Thymus (tissue), 11 donors: ENCODE results near the gene CDC34. TPM values are rescaled to one million over a fixed set of nuclear protein-coding genes. Genes with fewer than 3 reads are reported as not detected.

Source experiments
- DNase-seq, 9 donors: peaks; one replicate each; pipeline ENCODE4 v3.0.0-alpha.2; 2013; ENCODE audit warnings: low spot score in 9 of 9, low read depth in 6 of 9, missing footprints in 1 of 9
- H3K27ac ChIP-seq, 2 donors: one replicate each; pipeline ENCODE4 v1.5.1; 2013; ENCODE audit warnings: control low read depth in 1 of 2, low read depth in 1 of 2, low read length in 1 of 2, mild to moderate bottlenecking in 1 of 2, moderate library complexity in 1 of 2
- H3K27me3 ChIP-seq, 2 donors: one replicate each; pipeline ENCODE4 v1.5.1; 2013; ENCODE audit warnings: low read length in 1 of 2; ENCODE audit not compliant: control insufficient read depth in 2 of 2, insufficient read depth in 1 of 2
- H3K36me3 ChIP-seq, 2 donors: one replicate each; pipeline ENCODE4 v1.5.1; 2013; ENCODE audit warnings: low read length in 1 of 2, mild to moderate bottlenecking in 1 of 2, moderate library complexity in 1 of 2; ENCODE audit not compliant: control insufficient read depth in 2 of 2, insufficient read depth in 2 of 2
- H3K4me1 ChIP-seq, 2 donors: one replicate each; pipeline ENCODE4 v1.5.1; 2013; ENCODE audit warnings: low read length in 2 of 2; ENCODE audit not compliant: control insufficient read depth in 2 of 2, insufficient read depth in 2 of 2
- H3K4me3 ChIP-seq, 2 donors: one replicate each; pipeline ENCODE4 v1.5.1; 2013; ENCODE audit warnings: low read length in 2 of 2, control low read depth in 1 of 2, mild to moderate bottlenecking in 1 of 2
- H3K9me3 ChIP-seq, 2 donors: one replicate each; pipeline ENCODE4 v1.5.1; 2013; ENCODE audit warnings: low read length in 1 of 2, mild to moderate bottlenecking in 1 of 2; ENCODE audit not compliant: control insufficient read depth in 2 of 2, insufficient read depth in 1 of 2
- WGBS: extraction: QIAGEN DNeasy Blood & Tissue Kit; methylation state at CpG from one replicate; pipeline ENCODE4 v1.1.7; 2013; 5-methylcytosine and 5-hydroxymethylcytosine counted together
- polyA plus RNA-seq: library from polyadenylated mRNA; stranded (reverse); fragments of 200-250 nt; gene quantifications from one replicate; pipeline ENCODE4 v1.2.3, GENCODE V29; 2013
- total RNA-seq: library from RNA; stranded (reverse); fragments of 120-200 nt; gene quantifications from one replicate; pipeline ENCODE4 v1.2.4, GENCODE V29; 2013
- donor health status: healthy.

CDC34 gene
- total and polyA plus RNA-seq, 2 donors: 48.0 to 72.0 TPM

GRCh38 chr19:513368-514165 is 18.0 kb upstream of the CDC34 start:
- no peak for DNase-seq
- Histone ChIP-seq H3K4me1 (peaks cover 10 to 45% of the 10 kb centered on the region in 2 donors), H3K27me3 (peaks cover 0 to 17% of the 10 kb centered on the region in 2 donors), H3K4me3 (no peak overlapping the region), H3K9me3 (peaks cover 1 to 22% of the 10 kb centered on the region in 2 donors), H3K36me3 (peaks cover 2 to 6% of the 10 kb centered on the region in 2 donors), H3K27ac (no peak overlapping the region)
- 94% methylated on average over 10 of the region's 10 CpGs for WGBS

DNA sequence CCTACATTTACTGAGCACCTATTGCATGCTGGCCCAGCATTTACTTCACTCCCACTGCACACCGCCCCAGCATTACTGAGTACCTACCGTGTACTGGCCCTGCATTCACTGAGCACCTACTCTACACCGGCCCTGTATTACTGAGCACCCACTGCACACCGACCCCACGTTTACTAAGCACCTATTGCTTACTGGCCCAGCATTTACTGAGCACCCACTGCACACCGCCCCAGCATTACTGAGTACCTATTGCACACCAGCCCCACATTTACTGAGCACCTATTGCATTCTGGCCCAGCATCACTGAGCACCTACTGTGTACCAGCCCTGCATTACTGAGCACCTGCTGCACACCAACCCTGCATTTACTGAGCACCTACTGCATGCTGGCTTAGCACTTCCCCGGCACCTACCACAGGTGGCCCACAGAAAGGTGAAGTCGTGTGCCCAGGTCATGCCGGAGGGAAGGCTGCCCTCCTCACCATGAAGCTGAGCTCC is 17.3 kb upstream of the CDC34 start:
- 98% methylated on average over 9 of the region's 9 CpGs for WGBS
- peaks cover 3 to 22% of the 10 kb centered on the region in 2 donors for H3K9me3 ChIP-seq
- peaks cover 2 to 6% of the 10 kb centered on the region in 2 donors for H3K36me3 ChIP-seq
- H3K27me3 ChIP-seq: peaks cover 2 to 20% of the 10 kb centered on the region in 2 donors
- no peak overlapping the region for H3K4me3 ChIP-seq
- no peak overlapping the region for H3K27ac ChIP-seq
- H3K4me1 ChIP-seq: peaks cover 10 to 38% of the 10 kb centered on the region in 2 donors
- no peak for DNase-seq

DNA sequence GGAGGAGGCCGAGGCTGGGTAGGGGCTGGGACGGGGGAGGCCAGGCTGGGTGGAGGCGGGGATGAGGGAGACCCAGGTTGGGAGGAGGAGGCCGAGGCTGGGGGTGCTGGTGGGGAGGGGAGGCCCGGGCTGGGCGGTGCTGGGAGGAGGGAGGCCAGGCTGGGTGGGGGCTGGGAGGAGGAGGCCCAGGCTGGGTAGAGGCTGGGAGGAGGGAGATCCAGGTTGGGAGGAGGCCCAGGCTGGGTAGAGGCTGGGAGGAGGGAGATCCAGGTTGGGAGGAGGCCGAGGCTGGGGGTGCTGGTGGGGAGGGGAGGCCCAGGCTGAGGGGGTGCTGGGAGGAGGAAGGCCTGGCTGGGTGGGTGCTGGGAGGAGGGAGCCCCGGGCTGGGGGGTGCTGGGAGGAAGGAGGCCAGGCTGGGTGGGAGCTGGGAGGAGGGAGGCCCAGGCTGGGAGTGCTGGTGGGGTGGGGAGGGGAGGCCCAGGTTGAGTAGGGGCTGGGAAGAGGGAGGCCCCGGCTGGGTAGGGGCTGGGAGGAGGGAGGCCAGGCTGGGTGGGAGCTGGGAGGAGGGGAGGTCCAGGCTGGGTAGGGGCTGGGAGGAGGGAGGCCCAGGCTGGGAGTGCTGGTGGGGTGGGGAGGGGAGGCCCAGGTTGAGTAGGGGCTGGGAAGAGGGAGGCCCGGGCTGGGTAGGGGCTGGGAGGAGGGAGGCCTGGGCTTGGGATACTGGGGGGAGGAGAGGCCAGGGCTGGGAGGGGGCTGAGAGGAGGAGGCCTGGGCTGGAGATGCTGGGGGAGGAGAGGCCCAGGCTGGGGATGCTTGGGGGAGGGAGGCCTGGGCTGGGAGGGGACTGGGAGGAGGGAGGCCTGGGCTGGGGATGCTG is 13.6 kb upstream of the CDC34 start:
- no peak for DNase-seq
- H3K9me3 ChIP-seq: peaks cover 3 to 26% of the 10 kb centered on the region in 2 donors
- peaks cover 0 to 5% of the 10 kb centered on the region in 2 donors for H3K4me1 ChIP-seq
- no peak overlapping the region for H3K27ac ChIP-seq
- H3K27me3 ChIP-seq: peaks cover 7 to 23% of the 10 kb centered on the region in 2 donors
- 71% methylated on average over 10 of the region's 10 CpGs for WGBS
- no peak overlapping the region for H3K4me3 ChIP-seq
- H3K36me3 ChIP-seq: no peaks in the 10 kb centered on the region

DNA sequence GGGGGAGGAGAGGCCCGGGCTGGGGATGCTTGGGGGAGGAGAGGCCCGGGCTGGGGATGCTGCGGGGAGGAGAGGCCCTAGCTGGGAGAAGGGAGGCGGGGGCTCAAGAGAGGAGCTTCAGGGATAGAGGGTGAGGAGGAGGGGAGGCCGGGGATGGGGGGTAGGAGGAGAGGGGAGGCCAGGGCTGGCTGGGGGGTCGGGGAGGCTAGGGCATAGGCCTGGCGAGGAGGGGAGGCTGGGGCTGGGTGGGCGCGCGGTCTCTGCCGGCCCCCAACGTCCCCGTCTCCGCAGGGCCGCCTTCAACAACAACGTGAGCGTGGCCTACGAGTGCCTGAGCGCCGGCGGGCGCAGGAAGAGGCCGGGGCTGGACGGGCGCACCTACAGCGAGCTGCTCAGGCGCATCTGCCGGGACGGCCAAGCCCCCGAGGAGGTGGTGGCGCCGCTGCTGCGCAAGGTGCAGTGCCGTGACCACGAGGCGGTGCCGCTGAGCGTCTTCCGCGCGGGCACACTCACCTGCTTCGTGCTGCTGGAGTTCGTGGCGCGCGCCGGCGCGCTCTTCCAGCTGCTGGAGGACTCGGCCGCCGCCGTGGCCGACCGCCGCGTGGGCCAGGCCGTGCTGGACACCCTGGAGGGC is 12.8 kb upstream of the CDC34 start:
- WGBS: 23% methylated on average over 58 of the region's 58 CpGs
- Histone ChIP-seq H3K9me3 (peaks cover 1 to 23% of the 10 kb centered on the region in 2 donors), H3K4me1 (no peaks in the 10 kb centered on the region), H3K4me3 (no peak overlapping the region), H3K27ac (no peak overlapping the region), H3K36me3 (no peaks in the 10 kb centered on the region), H3K27me3 (peaks cover 7 to 18% of the 10 kb centered on the region in 2 donors)
- peak in 2 of 9 donors; percentile 50 to 56 for DNase-seq

DNA sequence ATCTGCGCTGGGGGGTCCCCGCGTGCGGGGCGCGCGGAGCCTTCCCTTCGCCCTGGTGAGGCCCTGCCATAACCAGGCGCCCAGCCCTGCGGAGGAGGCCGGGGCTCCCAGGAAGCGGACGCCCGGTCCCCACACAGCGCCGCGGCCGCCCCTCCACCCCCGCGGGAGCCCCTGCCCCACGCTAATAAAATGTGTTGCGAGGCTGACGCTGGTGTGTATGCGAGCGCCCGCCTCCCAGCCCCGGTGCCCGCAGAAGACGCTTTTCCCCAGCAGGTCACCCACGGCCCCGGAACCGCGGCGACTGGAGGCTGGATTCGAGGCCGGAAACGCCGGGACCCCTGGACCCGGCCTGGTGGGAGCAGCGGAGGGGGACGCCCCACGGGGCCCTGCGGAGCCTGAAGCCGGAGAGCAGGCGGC is 12.1 kb upstream of the CDC34 start:
- no peaks in the 10 kb centered on the region for H3K36me3 ChIP-seq

DNA sequence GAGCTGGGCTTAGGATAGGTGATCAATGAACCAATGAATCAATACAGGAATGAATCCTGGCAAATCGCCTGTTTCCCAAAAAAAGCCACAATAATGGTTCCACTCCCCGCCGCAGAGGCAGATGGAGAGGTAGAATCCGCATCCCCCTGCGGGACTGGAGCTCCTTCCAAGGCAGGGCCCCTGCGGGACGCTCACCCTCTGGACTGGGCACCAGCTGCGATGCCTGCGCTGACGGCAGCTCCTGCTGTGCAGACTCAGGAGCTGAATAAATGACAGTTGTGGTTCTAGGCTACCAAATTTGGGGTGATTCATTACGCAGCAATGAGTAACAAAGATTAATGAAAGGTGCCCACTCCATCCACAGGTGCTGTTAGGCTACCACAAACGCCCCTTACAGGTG is 8.8 kb upstream of the CDC34 start:
- Histone ChIP-seq H3K36me3 (no peaks in the 10 kb centered on the region), H3K4me3 (no peak overlapping the region), H3K27ac (no peak overlapping the region), H3K27me3 (peaks cover 14 to 30% of the 10 kb centered on the region in 2 donors), H3K4me1 (no peaks in the 10 kb centered on the region), H3K9me3 (peaks cover 1 to 28% of the 10 kb centered on the region in 2 donors)
- DNase-seq: no peak
- WGBS: 97% methylated on average over 12 of the region's 12 CpGs

More for the DNA sequence above, 12.1 kb upstream of the CDC34 start:
- Histone ChIP-seq H3K9me3 (peaks cover 1 to 28% of the 10 kb centered on the region in 2 donors), H3K4me1 (no peaks in the 10 kb centered on the region), H3K27me3 (peaks cover 7 to 15% of the 10 kb centered on the region in 2 donors), H3K27ac (no peak overlapping the region), H3K4me3 (no peak overlapping the region)
- DNase-seq: no peak
- WGBS: 93% methylated on average over 45 of the region's 45 CpGs

DNA sequence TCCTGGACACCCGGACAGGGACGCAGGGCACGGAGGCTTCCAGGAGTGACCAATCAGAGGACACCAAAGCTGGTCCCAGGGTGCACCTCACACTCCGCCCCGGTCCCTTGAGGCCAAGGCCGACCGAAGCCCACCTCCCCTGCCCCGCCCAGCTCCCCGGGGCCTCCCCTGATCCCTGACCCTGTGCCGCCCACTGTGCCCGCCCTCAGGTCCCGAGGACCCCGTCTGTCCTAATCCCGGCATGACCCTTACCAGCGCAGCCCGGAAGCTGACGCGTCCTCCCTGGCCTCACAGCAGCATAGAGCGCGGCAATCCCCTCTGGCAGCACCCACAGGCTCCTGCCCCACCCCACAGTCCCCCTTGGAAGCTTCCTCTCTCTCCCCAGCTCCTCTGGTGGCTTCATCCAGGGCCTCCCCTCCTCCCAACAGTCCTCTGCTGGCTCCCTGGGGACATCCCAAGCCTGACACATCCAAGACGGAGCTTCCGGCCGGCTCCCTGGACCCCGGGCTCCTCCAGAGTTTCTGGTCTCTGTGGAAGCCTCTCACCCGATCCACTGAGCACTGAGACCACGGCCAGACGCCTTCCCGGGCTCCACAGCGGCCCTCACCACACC is 7.4 kb upstream of the CDC34 start:
- Histone ChIP-seq H3K4me1 (no peaks in the 10 kb centered on the region), H3K27me3 (peaks cover 18 to 25% of the 10 kb centered on the region in 2 donors), H3K27ac (no peak overlapping the region), H3K4me3 (no peak overlapping the region), H3K9me3 (peaks cover 0 to 28% of the 10 kb centered on the region in 2 donors), H3K36me3 (no peaks in the 10 kb centered on the region)
- 86% methylated on average over 29 of the region's 29 CpGs for WGBS
- DNase-seq: no peak

DNA sequence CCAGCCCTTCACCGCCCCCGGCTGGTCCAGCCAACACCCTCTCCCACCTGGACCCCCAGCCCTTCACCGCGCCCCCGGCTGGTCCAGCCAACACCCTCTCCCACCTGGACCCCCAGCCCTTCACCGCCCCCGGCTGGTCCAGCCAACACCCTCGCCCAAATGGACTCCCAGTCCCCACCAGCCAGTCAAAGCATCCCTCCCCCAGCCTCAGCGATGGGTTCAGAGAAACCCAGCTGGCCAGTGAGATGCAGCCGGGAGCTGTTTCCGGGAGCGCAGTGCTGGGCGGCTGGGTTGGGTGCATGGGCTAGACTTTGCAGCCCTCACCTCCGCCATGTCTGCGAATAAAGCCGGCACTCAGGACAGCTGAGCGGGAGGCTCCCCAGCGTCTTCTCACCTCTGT is 6.5 kb upstream of the CDC34 start:
- H3K4me1 ChIP-seq: no peaks in the 10 kb centered on the region
- no peak overlapping the region for H3K27ac ChIP-seq
- peaks cover 0 to 28% of the 10 kb centered on the region in 2 donors for H3K9me3 ChIP-seq
- H3K27me3 ChIP-seq: peaks cover 12 to 17% of the 10 kb centered on the region in 2 donors
- H3K36me3 ChIP-seq: no peaks in the 10 kb centered on the region
- 78% methylated on average over 18 of the region's 18 CpGs for WGBS
- no peak overlapping the region for H3K4me3 ChIP-seq
- DNase-seq: no peak
